HUES6 (cell line): ENCODE data around the gene SELENOI.
A peak's percentile ranks its signal among the peaks of the same experiment; 100 is the strongest.

Source experiments
- H3K27ac ChIP-seq: 2 replicates; pipeline ENCODE4 v1.7.0; 2013; ENCODE audit warnings: low read depth, mild to moderate bottlenecking, low read length, inconsistent platforms
- H3K27me3 ChIP-seq: 2 replicates; pipeline ENCODE4 v1.6.1; 2013; ENCODE audit warnings: low read length; ENCODE audit not compliant: control insufficient read depth, insufficient read depth
- H3K36me3 ChIP-seq: 2 replicates; pipeline ENCODE4 v1.6.1; 2013; ENCODE audit warnings: low read length; ENCODE audit not compliant: control insufficient read depth, insufficient read depth
- H3K4me1 ChIP-seq: 2 replicates; pipeline ENCODE4 v1.6.1; 2013; ENCODE audit warnings: low read length; ENCODE audit not compliant: control insufficient read depth, insufficient read depth
- H3K4me3 ChIP-seq: 2 replicates; pipeline ENCODE4 v1.5.1; 2013; ENCODE audit warnings: low read depth, low read length
- H3K9ac ChIP-seq: one replicate; pipeline ENCODE4 v1.6.1; 2013; ENCODE audit warnings: mild to moderate bottlenecking, low read length
- H3K9me3 ChIP-seq: 2 replicates; pipeline ENCODE4 v1.6.1; 2013; ENCODE audit warnings: low read depth, low read length; ENCODE audit not compliant: control insufficient read depth, insufficient read depth

The SELENOI gene

GRCh38 chr2:26387189-26387588 lies 41.2 kb downstream of the SELENOI start:
- no peak overlapping the region for H3K9ac ChIP-seq
- H3K27ac ChIP-seq = no peak overlapping the region
- H3K36me3 ChIP-seq = peaks cover 77% of the 10 kb centered on the region
- H3K9me3 ChIP-seq = no peaks in the 10 kb centered on the region
- no peak overlapping the region for H3K4me3 ChIP-seq
- no peaks in the 10 kb centered on the region for H3K4me1 ChIP-seq
- H3K27me3 ChIP-seq = no peaks in the 10 kb centered on the region

GRCh38 chr2:26394694-26395093 lies 48.8 kb downstream of the SELENOI start:
- Histone ChIP-seq H3K9ac (no peak overlapping the region), H3K4me1 (no peaks in the 10 kb centered on the region), H3K27me3 (no peaks in the 10 kb centered on the region), H3K9me3 (no peaks in the 10 kb centered on the region), H3K4me3 (no peak overlapping the region), H3K27ac (no peak overlapping the region), H3K36me3 (peaks cover 36% of the 10 kb centered on the region)

GRCh38 chr2:26395394-26395793 lies 49.5 kb downstream of the SELENOI start:
- no peak overlapping the region for H3K27ac ChIP-seq
- H3K9ac ChIP-seq = no peak overlapping the region
- no peak overlapping the region for H3K4me3 ChIP-seq

GRCh38 chr2:26396734-26397298 lies 50.9 kb downstream of the SELENOI start:
- Histone ChIP-seq H3K9ac (no peak overlapping the region), H3K36me3 (peaks cover 22% of the 10 kb centered on the region), H3K27me3 (no peaks in the 10 kb centered on the region), H3K4me3 (no peak overlapping the region), H3K27ac (no peak overlapping the region), H3K4me1 (peaks cover 4% of the 10 kb centered on the region), H3K9me3 (no peaks in the 10 kb centered on the region)

More at GRCh38 chr2:26395394-26395793, 49.5 kb downstream of the SELENOI start:
- H3K36me3 ChIP-seq = peaks cover 29% of the 10 kb centered on the region
- no peaks in the 10 kb centered on the region for H3K27me3 ChIP-seq
- no peaks in the 10 kb centered on the region for H3K9me3 ChIP-seq
- no peaks in the 10 kb centered on the region for H3K4me1 ChIP-seq

- Histone ChIP-seq H3K27me3 (no peaks in the 10 kb centered on the region), H3K36me3 (peaks cover 7% of the 10 kb centered on the region), H3K9me3 (no peaks in the 10 kb centered on the region), H3K4me1 (peaks cover 15% of the 10 kb centered on the region), H3K9ac (no peak overlapping the region), H3K4me3 (no peak overlapping the region), H3K27ac (no peak overlapping the region)
Measured at GRCh38 chr2:26399771-26400376, 53.9 kb downstream of the SELENOI start.

GRCh38 chr2:26400723-26401122 lies 54.8 kb downstream of the SELENOI start:
- Histone ChIP-seq H3K27me3 (no peaks in the 10 kb centered on the region), H3K9me3 (no peaks in the 10 kb centered on the region)

GRCh38 chr2:26401739-26402541 lies 56.0 kb downstream of the SELENOI start, which contains the start of gene DRC1:
TSS of gene DRC1 (plus strand) at chr2:26401920. CDS start at chr2:26401990, 70 bp downstream.
- Histone ChIP-seq H3K9ac (peak within 1 kb of the TSS; percentile 59), H3K36me3 (no peaks in the 10 kb centered on the region), H3K27me3 (no peaks in the 10 kb centered on the region), H3K4me3 (peak within 1 kb of the TSS; percentile 71), H3K27ac (no peak within 1 kb of the TSS), H3K4me1 (peaks cover 15% of the 10 kb centered on the region), H3K9me3 (no peaks in the 10 kb centered on the region)

More at GRCh38 chr2:26400723-26401122, 54.8 kb downstream of the SELENOI start:
- Histone ChIP-seq H3K36me3 (peaks cover 5% of the 10 kb centered on the region; the same call in 1 of the 2 replicates), H3K9ac (no peak overlapping the region), H3K27ac (no peak overlapping the region), H3K4me3 (no peak overlapping the region), H3K4me1 (peaks cover 15% of the 10 kb centered on the region)

GRCh38 chr2:26407526-26407925 lies 61.6 kb downstream of the SELENOI start:
- no peaks in the 10 kb centered on the region for H3K9me3 ChIP-seq
- H3K36me3 ChIP-seq = no peaks in the 10 kb centered on the region
- H3K27ac ChIP-seq = no peak overlapping the region
- peaks cover 7% of the 10 kb centered on the region for H3K4me1 ChIP-seq
- H3K27me3 ChIP-seq = no peaks in the 10 kb centered on the region
- no peak overlapping the region for H3K9ac ChIP-seq
- H3K4me3 ChIP-seq = no peak overlapping the region

- no peak overlapping the region for H3K27ac ChIP-seq
- H3K4me1 ChIP-seq = no peaks in the 10 kb centered on the region
- H3K27me3 ChIP-seq = no peaks in the 10 kb centered on the region
- H3K9ac ChIP-seq = no peak overlapping the region
- no peaks in the 10 kb centered on the region for H3K36me3 ChIP-seq
- H3K9me3 ChIP-seq = no peaks in the 10 kb centered on the region
- no peak overlapping the region for H3K4me3 ChIP-seq
Measured at GRCh38 chr2:26409785-26410184, 63.8 kb downstream of the SELENOI start.

- no peak overlapping the region for H3K9ac ChIP-seq
- H3K27me3 ChIP-seq = no peaks in the 10 kb centered on the region
- no peaks in the 10 kb centered on the region for H3K4me1 ChIP-seq
- no peaks in the 10 kb centered on the region for H3K9me3 ChIP-seq
- no peak overlapping the region for H3K4me3 ChIP-seq
- H3K27ac ChIP-seq = no peak overlapping the region
- H3K36me3 ChIP-seq = no peaks in the 10 kb centered on the region
Measured at GRCh38 chr2:26410764-26411243, 64.9 kb downstream of the SELENOI start.

GRCh38 chr2:26411419-26411818 lies 65.5 kb downstream of the SELENOI start:
- H3K4me3 ChIP-seq = no peak overlapping the region
- H3K9ac ChIP-seq = no peak overlapping the region
- H3K36me3 ChIP-seq = no peaks in the 10 kb centered on the region
- no peaks in the 10 kb centered on the region for H3K27me3 ChIP-seq
- H3K27ac ChIP-seq = no peak overlapping the region
- H3K4me1 ChIP-seq = no peaks in the 10 kb centered on the region
- H3K9me3 ChIP-seq = no peaks in the 10 kb centered on the region
